Right lobe of liver (tissue), 4 donors: Measurements from ENCODE around the gene FKBP5.

Experiments
- POLR2A ChIP-seq: fragments of 450-650 bp; IDR thresholded peaks from one replicate; pipeline ENCODE4 v1.6.1; 2017; ENCODE audit warnings: antibody characterized with exemption, mild to moderate bottlenecking
- TF ChIP-seq, protein P1 (sequence below), 4 donors: fragments of 200-600 bp in 3 of 4; fragments of 450-650 bp in 1 of 4; IDR thresholded peaks; one replicate each; pipeline versions ENCODE4 v1.5.1 to v1.8.0; 2016 to 2022; ENCODE audit warnings: antibody characterized with exemption in 4 of 4, mild to moderate bottlenecking in 2 of 4
- donor health status: DM: no; HTN: no; CAD: no.
- donor health status: DM: no; HTN: no; CAD: no.
- donor health status: DM: no; HTN: yes; CAD: no.

DNA sequence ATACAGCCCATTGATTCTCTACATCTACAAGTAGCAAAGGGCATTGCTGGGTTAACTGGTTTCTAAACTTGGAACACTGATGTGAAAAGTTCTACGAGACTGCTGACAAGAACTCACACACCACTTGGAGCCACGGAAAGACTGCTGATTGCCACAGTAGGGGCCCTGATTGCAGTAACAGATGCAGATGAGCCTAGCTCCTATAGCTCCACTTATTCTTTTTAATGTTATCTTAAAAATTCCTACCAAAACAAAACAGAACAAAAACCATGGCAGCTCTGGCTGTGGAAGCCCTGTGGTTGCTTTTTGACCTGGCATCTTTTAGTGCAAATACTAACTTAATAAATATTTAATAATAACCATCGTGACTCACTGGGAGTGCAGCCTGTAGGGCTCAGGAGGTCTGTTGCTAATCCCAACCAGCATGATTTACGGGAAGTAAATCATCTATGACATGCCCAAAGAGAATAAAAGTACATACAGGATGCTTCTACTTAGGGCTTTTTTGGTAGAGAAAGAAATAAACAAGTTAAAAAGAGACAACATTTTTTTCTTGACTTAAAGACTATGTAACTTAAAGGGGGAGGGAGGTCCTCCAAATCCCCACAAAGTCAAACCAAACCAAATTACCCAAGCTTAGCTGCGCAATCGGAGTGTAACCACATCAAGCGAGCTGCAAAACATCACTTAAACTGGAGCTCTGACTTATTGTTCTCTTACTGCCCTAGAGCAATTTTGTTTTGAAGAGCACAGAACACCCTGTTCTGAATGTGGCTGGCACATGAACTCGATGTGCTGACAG lies 87.2 kb downstream of the FKBP5 start:
- TF ChIP-seq, protein P1, sequence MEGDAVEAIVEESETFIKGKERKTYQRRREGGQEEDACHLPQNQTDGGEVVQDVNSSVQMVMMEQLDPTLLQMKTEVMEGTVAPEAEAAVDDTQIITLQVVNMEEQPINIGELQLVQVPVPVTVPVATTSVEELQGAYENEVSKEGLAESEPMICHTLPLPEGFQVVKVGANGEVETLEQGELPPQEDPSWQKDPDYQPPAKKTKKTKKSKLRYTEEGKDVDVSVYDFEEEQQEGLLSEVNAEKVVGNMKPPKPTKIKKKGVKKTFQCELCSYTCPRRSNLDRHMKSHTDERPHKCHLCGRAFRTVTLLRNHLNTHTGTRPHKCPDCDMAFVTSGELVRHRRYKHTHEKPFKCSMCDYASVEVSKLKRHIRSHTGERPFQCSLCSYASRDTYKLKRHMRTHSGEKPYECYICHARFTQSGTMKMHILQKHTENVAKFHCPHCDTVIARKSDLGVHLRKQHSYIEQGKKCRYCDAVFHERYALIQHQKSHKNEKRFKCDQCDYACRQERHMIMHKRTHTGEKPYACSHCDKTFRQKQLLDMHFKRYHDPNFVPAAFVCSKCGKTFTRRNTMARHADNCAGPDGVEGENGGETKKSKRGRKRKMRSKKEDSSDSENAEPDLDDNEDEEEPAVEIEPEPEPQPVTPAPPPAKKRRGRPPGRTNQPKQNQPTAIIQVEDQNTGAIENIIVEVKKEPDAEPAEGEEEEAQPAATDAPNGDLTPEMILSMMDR (IDR thresholded peaks at IDR 0.05) = no peak
- TF ChIP-seq POLR2A = peak; percentile 10
